ENCODE data around the gene ARHGAP23. TPM values are rescaled to one million over a fixed set of nuclear protein-coding genes. Genes with fewer than 3 reads are reported as not detected.
"Not testable (repeated sequence)": the region's sequence is repeated elsewhere in the genome, so short reads cannot be mapped to it uniquely, and the experiment has no call there.

The ARHGAP23 gene
- total RNA-seq, 8 experiments from 2014 or later: 5.2 to 21.1 (median 14.0) TPM

- in situ Hi-C loops (cut with MboI; ENCODE audit: low pct_unique_long_range_greater_than_20kb in 2 of 9, low sequenced_read_pairs in 9 of 9, unreplicated experiment in 9 of 9): no loop called here
- no peak overlapping the region for H3K4me3 ChIP-seq
- H3K27ac ChIP-seq: no peak overlapping the region
- WGBS, 10 experiments: 40 to 100% (median 85%) methylated on average over 1 to 5 of the region's 7 CpGs; no CpG with 5 or more reads in 6 of the 10 experiments
- peaks cover 0 to 5% of the 10 kb centered on the region in 2 donors for H3K4me1 ChIP-seq (replicated peaks in 1 of 2)
- no peak for ATAC-seq (replicated peaks in 6 of 8)
Observed at GRCh38 chr17:38476549-38476948, 48.3 kb downstream of the ARHGAP23 start.

GRCh38 chr17:38477417-38477816 lies 49.2 kb downstream of the ARHGAP23 start:
- H3K27ac ChIP-seq; H3K4me3 ChIP-seq; H3K4me1 ChIP-seq (replicated peaks in 1 of 2); ATAC-seq (replicated peaks in 6 of 8); in situ Hi-C loops (cut with MboI; ENCODE audit: low pct_unique_long_range_greater_than_20kb in 2 of 9, low sequenced_read_pairs in 9 of 9, unreplicated experiment in 9 of 9): not testable (repeated sequence)
- 100% methylated on average over 2 of the region's 36 CpGs; no CpG with 5 or more reads in 9 of the 10 experiments for WGBS, 10 experiments

- ATAC-seq (replicated peaks in 6 of 8); H3K27ac ChIP-seq; H3K4me1 ChIP-seq (replicated peaks in 1 of 2); H3K4me3 ChIP-seq; in situ Hi-C loops (cut with MboI; ENCODE audit: low pct_unique_long_range_greater_than_20kb in 2 of 9, low sequenced_read_pairs in 9 of 9, unreplicated experiment in 9 of 9): not testable (repeated sequence)
- WGBS, 10 experiments: 60 to 100% (median 91%) methylated on average over 1 to 6 of the region's 13 CpGs; no CpG with 5 or more reads in 7 of the 10 experiments
Observed at GRCh38 chr17:38477951-38478350, 49.7 kb downstream of the ARHGAP23 start.

GRCh38 chr17:38478667-38479066 lies 50.4 kb downstream of the ARHGAP23 start:
- H3K27ac ChIP-seq; ATAC-seq (replicated peaks in 6 of 8); H3K4me3 ChIP-seq; H3K4me1 ChIP-seq (replicated peaks in 1 of 2); in situ Hi-C loops (cut with MboI; ENCODE audit: low pct_unique_long_range_greater_than_20kb in 2 of 9, low sequenced_read_pairs in 9 of 9, unreplicated experiment in 9 of 9): not testable (repeated sequence)
- 60% methylated on average over 1 of the region's 4 CpGs; no CpG with 5 or more reads in 9 of the 10 experiments for WGBS, 10 experiments

GRCh38 chr17:38482039-38482699 lies 53.9 kb downstream of the ARHGAP23 start:
- WGBS, 10 experiments: no CpG with 5 or more reads among the region's 19 CpGs
- not testable (repeated sequence) for ATAC-seq (replicated peaks in 6 of 8); H3K4me1 ChIP-seq (replicated peaks in 1 of 2); H3K4me3 ChIP-seq; H3K27ac ChIP-seq
- in situ Hi-C loops (cut with MboI; ENCODE audit: low pct_unique_long_range_greater_than_20kb in 2 of 9, low sequenced_read_pairs in 9 of 9, unreplicated experiment in 9 of 9): loop anchor here in 1 of 9 experiments (5.0 kb wide), 1 partner anchor 40 kb away; no protein-coding TSS in a partner anchor

GRCh38 chr17:38482700-38483043 lies 54.4 kb downstream of the ARHGAP23 start:
- not testable (repeated sequence) for H3K4me1 ChIP-seq (replicated peaks in 1 of 2); ATAC-seq (replicated peaks in 6 of 8); H3K27ac ChIP-seq; H3K4me3 ChIP-seq
- 100% methylated on average over 3 of the region's 8 CpGs; no CpG with 5 or more reads in 8 of the 10 experiments for WGBS, 10 experiments
- in situ Hi-C loops (cut with MboI; ENCODE audit: low pct_unique_long_range_greater_than_20kb in 2 of 9, low sequenced_read_pairs in 9 of 9, unreplicated experiment in 9 of 9): loop anchor here in 1 of 9 experiments (5.0 kb wide), 1 partner anchor 40 kb away; no protein-coding TSS in a partner anchor

- not testable (repeated sequence) for H3K4me3 ChIP-seq; H3K4me1 ChIP-seq (replicated peaks in 1 of 2); H3K27ac ChIP-seq
- 0 to 65% (median 8%) methylated on average over 2 to 7 of the region's 21 CpGs; no CpG with 5 or more reads in 7 of the 10 experiments for WGBS, 10 experiments
- in situ Hi-C loops (cut with MboI; ENCODE audit: low pct_unique_long_range_greater_than_20kb in 2 of 9, low sequenced_read_pairs in 9 of 9, unreplicated experiment in 9 of 9): loop anchor here in 1 of 9 experiments (5.0 kb wide), 1 partner anchor 42 kb away; no protein-coding TSS in a partner anchor
- ATAC-seq (replicated peaks in 6 of 8): peak; percentile 85 to 99 (median 98)
Observed at GRCh38 chr17:38484242-38485145, 56.2 kb downstream of the ARHGAP23 start.

GRCh38 chr17:38485146-38485468 lies 56.8 kb downstream of the ARHGAP23 start:
- Histone ChIP-seq H3K4me3 (no peak overlapping the region), H3K27ac (no peak overlapping the region), H3K4me1 (replicated peaks in 1 of 2) (peaks cover 0 to 6% of the 10 kb centered on the region in 2 donors)
- in situ Hi-C loops (cut with MboI; ENCODE audit: low pct_unique_long_range_greater_than_20kb in 2 of 9, low sequenced_read_pairs in 9 of 9, unreplicated experiment in 9 of 9): no loop called here
- no peak for ATAC-seq (replicated peaks in 6 of 8)
- WGBS, 10 experiments: 0 to 100% (median 31%) methylated on average over 1 to 2 of the region's 2 CpGs; no CpG with 5 or more reads in 6 of the 10 experiments

GRCh38 chr17:38485681-38486298 lies 57.5 kb downstream of the ARHGAP23 start:
- H3K4me1 ChIP-seq (replicated peaks in 1 of 2); H3K27ac ChIP-seq; in situ Hi-C loops (cut with MboI; ENCODE audit: low pct_unique_long_range_greater_than_20kb in 2 of 9, low sequenced_read_pairs in 9 of 9, unreplicated experiment in 9 of 9); H3K4me3 ChIP-seq: not testable (repeated sequence)
- WGBS, 10 experiments: 20 to 90% (median 68%) methylated on average over 1 to 3 of the region's 13 CpGs; no CpG with 5 or more reads in 6 of the 10 experiments
- peak in 1 of 8 experiments; percentile 23 for ATAC-seq (replicated peaks in 6 of 8)

GRCh38 chr17:38489774-38490173 lies 61.5 kb downstream of the ARHGAP23 start:
- not testable (repeated sequence) for H3K27ac ChIP-seq; ATAC-seq (replicated peaks in 6 of 8); H3K4me3 ChIP-seq; H3K4me1 ChIP-seq (replicated peaks in 1 of 2)
- in situ Hi-C loops (cut with MboI; ENCODE audit: low pct_unique_long_range_greater_than_20kb in 2 of 9, low sequenced_read_pairs in 9 of 9, unreplicated experiment in 9 of 9): loop anchor here in 2 of 9 experiments (5.0 to 10.0 kb wide), 2 partner anchors 175 to 178 kb away; no protein-coding TSS in a partner anchor
- WGBS, 10 experiments: 83% methylated on average over 7 of the region's 17 CpGs; no CpG with 5 or more reads in 9 of the 10 experiments

- not testable (repeated sequence) for ATAC-seq (replicated peaks in 6 of 8); H3K4me1 ChIP-seq (replicated peaks in 1 of 2); H3K4me3 ChIP-seq; H3K27ac ChIP-seq
- in situ Hi-C loops (cut with MboI; ENCODE audit: low pct_unique_long_range_greater_than_20kb in 2 of 9, low sequenced_read_pairs in 9 of 9, unreplicated experiment in 9 of 9): loop anchor here in 2 of 9 experiments (5.0 to 10.0 kb wide), 2 partner anchors 173 to 176 kb away; no protein-coding TSS in a partner anchor
- 80 to 100% (median 100%) methylated on average over 1 to 6 of the region's 19 CpGs; no CpG with 5 or more reads in 5 of the 10 experiments for WGBS, 10 experiments
Observed at GRCh38 chr17:38491346-38492066, 63.2 kb downstream of the ARHGAP23 start.
